Mesendoderm (in vitro differentiated cells): ENCODE measurements around the gene GPR61.

Experiments used
- DNase-seq: peaks from one replicate; pipeline ENCODE4 v3.0.0; 2013
- H2AK5ac ChIP-seq: 2 replicates; pipeline ENCODE4 v1.6.1; 2013; ENCODE audit warnings: low read length, inconsistent platforms
- H2BK120ac ChIP-seq: 2 replicates; pipeline ENCODE4 v1.6.1; 2013; ENCODE audit warnings: low read depth, mild to moderate bottlenecking, low read length, moderate library complexity, mixed read lengths
- H2BK15ac ChIP-seq: replicated peaks from 2 replicates; pipeline ENCODE4 v1.6.1; 2013; ENCODE audit warnings: low read depth, mild to moderate bottlenecking, moderate library complexity
- H2BK5ac ChIP-seq: 2 replicates; pipeline ENCODE4 v1.6.1; 2013; ENCODE audit warnings: low read length, inconsistent platforms
- H3K18ac ChIP-seq: 2 replicates; pipeline ENCODE4 v1.6.1; 2013; ENCODE audit warnings: mild to moderate bottlenecking, low read length, mixed read lengths
- H3K23ac ChIP-seq: one replicate; pipeline ENCODE4 v1.6.1; 2013; ENCODE audit warnings: low read length
- H3K27ac ChIP-seq: 2 replicates; pipeline ENCODE4 v1.5.1; 2013; ENCODE audit warnings: low read depth, mild to moderate bottlenecking, inconsistent platforms, low read length, moderate library complexity
- H3K27me3 ChIP-seq: 2 replicates; pipeline ENCODE4 v1.6.1; 2013; ENCODE audit warnings: low read length, control low read depth, mild to moderate bottlenecking, inconsistent platforms; ENCODE audit not compliant: insufficient read depth, poor library complexity
- H3K36me3 ChIP-seq: 2 replicates; pipeline ENCODE4 v1.6.1; 2013; ENCODE audit warnings: low read length, inconsistent platforms; ENCODE audit not compliant: control insufficient read depth, insufficient read depth
- H3K4ac ChIP-seq: one replicate; pipeline ENCODE4 v1.6.1; 2013; ENCODE audit warnings: low read depth, mild to moderate bottlenecking, low read length, moderate library complexity
- H3K4me1 ChIP-seq: 2 replicates; pipeline ENCODE4 v1.6.1; 2013; ENCODE audit warnings: low read depth, low read length, inconsistent platforms; ENCODE audit not compliant: control insufficient read depth
- H3K4me2 ChIP-seq: 2 replicates; pipeline ENCODE4 v1.6.1; 2013; ENCODE audit warnings: low read length
- H3K4me3 ChIP-seq: 2 replicates; pipeline ENCODE4 v1.5.1; 2013; ENCODE audit warnings: mild to moderate bottlenecking, low read length
- H3K56ac ChIP-seq: one replicate; pipeline ENCODE4 v1.6.1; 2013; ENCODE audit warnings: low read length
- H3K79me1 ChIP-seq: 2 replicates; pipeline ENCODE4 v1.6.1; 2013; ENCODE audit warnings: low read length, inconsistent platforms
- H3K79me2 ChIP-seq: 2 replicates; pipeline ENCODE4 v1.6.1; 2013; ENCODE audit warnings: mild to moderate bottlenecking, low read length; ENCODE audit not compliant: control insufficient read depth, insufficient read depth
- H3K9ac ChIP-seq: 2 replicates; pipeline ENCODE4 v1.6.1; 2013; ENCODE audit warnings: low read length, inconsistent platforms
- H4K5ac ChIP-seq: one replicate; pipeline ENCODE4 v1.6.1; 2013; ENCODE audit warnings: low read length
- H4K8ac ChIP-seq: one replicate; pipeline ENCODE4 v1.6.1; 2013; ENCODE audit warnings: low read depth, mild to moderate bottlenecking, control low read depth, low read length, moderate library complexity
- WGBS: extraction: QIAGEN DNeasy Blood & Tissue Kit; methylation state at CpG from one replicate; pipeline ENCODE4 v1.1.7; 2013; ENCODE audit warnings: low lambda C conversion rate, missing lambda C conversion rate; ENCODE audit not compliant: insufficient coverage; ENCODE audit errors: extremely low coverage; 5-methylcytosine and 5-hydroxymethylcytosine counted together

The GPR61 gene

DNA sequence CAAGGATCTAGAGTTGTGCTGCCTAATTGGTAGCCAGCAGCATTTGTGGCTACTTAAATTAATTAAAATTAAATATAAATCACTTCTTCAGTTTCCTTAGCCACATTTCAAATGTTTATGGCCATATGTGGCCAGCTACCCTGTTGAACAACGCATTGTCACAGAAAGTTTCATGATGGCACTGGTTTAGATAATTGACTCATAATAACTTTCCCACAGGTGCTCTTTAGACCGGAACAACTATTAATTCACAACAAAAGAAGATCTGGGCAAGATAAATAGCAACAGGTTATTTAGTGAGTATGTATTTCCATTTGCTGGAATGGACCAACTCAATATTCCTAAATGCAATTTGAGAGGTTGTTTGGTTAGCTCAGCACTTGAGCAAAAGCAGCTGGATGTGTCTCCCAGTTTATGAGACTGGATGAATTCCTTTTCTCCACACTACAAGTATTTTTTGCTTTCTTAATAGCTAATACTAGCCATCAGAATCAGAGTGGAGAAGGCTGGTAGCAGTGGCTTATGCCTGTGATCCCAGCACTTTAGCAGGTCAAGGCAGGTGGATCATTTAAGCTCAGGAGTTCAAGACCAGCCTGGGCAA lies 26.5 kb upstream of the GPR61 start:
- Histone ChIP-seq H3K36me3 (no peaks in the 10 kb centered on the region), H2BK120ac (no peak overlapping the region)
- WGBS: no CpG with 5 or more reads among the region's 2 CpGs

GRCh38 chr1:109514846-109515245 lies 24.8 kb upstream of the GPR61 start:
- H3K56ac ChIP-seq: no peak overlapping the region
- H3K4me3 ChIP-seq: no peak overlapping the region
- H4K8ac ChIP-seq: no peak overlapping the region
- no peaks in the 10 kb centered on the region for H3K36me3 ChIP-seq
- H2BK5ac ChIP-seq: no peak overlapping the region
- no peak overlapping the region for H3K9ac ChIP-seq
- H3K18ac ChIP-seq: no peak overlapping the region
- no peak for DNase-seq
- H2BK15ac ChIP-seq: no peak overlapping the region
- no peak overlapping the region for H3K27ac ChIP-seq
- H3K79me2 ChIP-seq: no peaks in the 10 kb centered on the region
- H3K27me3 ChIP-seq: no peaks in the 10 kb centered on the region
- no CpG with 5 or more reads among the region's 3 CpGs for WGBS
- no peak overlapping the region for H3K4ac ChIP-seq
- H2BK120ac ChIP-seq: no peak overlapping the region
- H4K5ac ChIP-seq: no peak overlapping the region
- no peak overlapping the region for H3K23ac ChIP-seq
- no peak overlapping the region for H3K4me2 ChIP-seq
- no peaks in the 10 kb centered on the region for H3K79me1 ChIP-seq
- H3K4me1 ChIP-seq: no peaks in the 10 kb centered on the region
- H2AK5ac ChIP-seq: no peak overlapping the region

More for the DNA sequence above, 26.5 kb upstream of the GPR61 start:
- Histone ChIP-seq H3K4me2 (no peak overlapping the region), H4K8ac (no peak overlapping the region), H3K4me1 (no peaks in the 10 kb centered on the region), H2BK5ac (no peak overlapping the region), H3K4ac (no peak overlapping the region), H3K79me1 (no peaks in the 10 kb centered on the region), H2BK15ac (no peak overlapping the region), H3K56ac (no peak overlapping the region), H3K23ac (no peak overlapping the region), H3K18ac (no peak overlapping the region), H3K27me3 (peaks cover 2% of the 10 kb centered on the region), H3K79me2 (no peaks in the 10 kb centered on the region), H3K9ac (no peak overlapping the region), H4K5ac (no peak overlapping the region), H3K4me3 (no peak overlapping the region), H2AK5ac (no peak overlapping the region), H3K27ac (no peak overlapping the region)
- no peak for DNase-seq

DNA sequence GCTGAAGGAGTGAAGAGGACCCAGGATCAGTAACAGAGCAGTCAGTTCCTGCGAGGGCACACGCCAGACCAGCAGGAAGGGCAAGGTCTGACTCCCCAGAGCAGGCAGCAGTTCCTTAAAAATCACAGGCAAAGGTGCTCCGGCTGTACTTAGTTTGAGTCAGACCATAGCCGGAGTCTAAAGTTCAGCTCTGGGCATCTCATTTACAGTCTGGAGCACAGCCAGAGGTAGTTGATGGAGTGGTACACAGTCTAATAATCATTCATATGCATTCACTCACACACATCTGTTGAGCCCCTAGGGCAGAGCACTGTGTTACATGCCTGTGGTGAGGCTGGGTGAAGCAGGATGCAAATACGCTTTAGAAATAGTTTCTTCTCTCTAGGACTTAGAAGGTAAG lies 22.8 kb upstream of the GPR61 start:
- Histone ChIP-seq H2AK5ac (no peak overlapping the region), H3K56ac (no peak overlapping the region), H3K23ac (no peak overlapping the region), H3K79me2 (no peaks in the 10 kb centered on the region), H3K9ac (no peak overlapping the region), H4K8ac (no peak overlapping the region), H3K27me3 (no peaks in the 10 kb centered on the region), H3K4me1 (no peaks in the 10 kb centered on the region), H3K4me2 (no peak overlapping the region), H3K79me1 (no peaks in the 10 kb centered on the region), H3K4ac (no peak overlapping the region), H3K27ac (no peak overlapping the region), H2BK5ac (no peak overlapping the region), H3K36me3 (no peaks in the 10 kb centered on the region), H4K5ac (no peak overlapping the region), H2BK15ac (no peak overlapping the region), H3K4me3 (no peak overlapping the region), H2BK120ac (no peak overlapping the region), H3K18ac (no peak overlapping the region)
- no CpG with 5 or more reads among the region's 5 CpGs for WGBS
- no peak for DNase-seq

- no peak for DNase-seq
- no peaks in the 10 kb centered on the region for H3K36me3 ChIP-seq
- H4K8ac ChIP-seq: no peak overlapping the region
- no peak overlapping the region for H2BK15ac ChIP-seq
- no peak overlapping the region for H3K4me3 ChIP-seq
- H3K27me3 ChIP-seq: no peaks in the 10 kb centered on the region
- no peak overlapping the region for H2AK5ac ChIP-seq
- H3K4ac ChIP-seq: no peak overlapping the region
- no peak overlapping the region for H3K9ac ChIP-seq
- H3K18ac ChIP-seq: no peak overlapping the region
- no peaks in the 10 kb centered on the region for H3K79me1 ChIP-seq
- no peak overlapping the region for H3K23ac ChIP-seq
- H3K4me1 ChIP-seq: no peaks in the 10 kb centered on the region
- H2BK120ac ChIP-seq: no peak overlapping the region
- H3K4me2 ChIP-seq: no peak overlapping the region
- WGBS: no CpG with 5 or more reads among the region's 5 CpGs
- no peaks in the 10 kb centered on the region for H3K79me2 ChIP-seq
- H3K27ac ChIP-seq: no peak overlapping the region
- no peak overlapping the region for H2BK5ac ChIP-seq
- H3K56ac ChIP-seq: no peak overlapping the region
- H4K5ac ChIP-seq: no peak overlapping the region
Observed at GRCh38 chr1:109517337-109517736, 22.3 kb upstream of the GPR61 start.

DNA sequence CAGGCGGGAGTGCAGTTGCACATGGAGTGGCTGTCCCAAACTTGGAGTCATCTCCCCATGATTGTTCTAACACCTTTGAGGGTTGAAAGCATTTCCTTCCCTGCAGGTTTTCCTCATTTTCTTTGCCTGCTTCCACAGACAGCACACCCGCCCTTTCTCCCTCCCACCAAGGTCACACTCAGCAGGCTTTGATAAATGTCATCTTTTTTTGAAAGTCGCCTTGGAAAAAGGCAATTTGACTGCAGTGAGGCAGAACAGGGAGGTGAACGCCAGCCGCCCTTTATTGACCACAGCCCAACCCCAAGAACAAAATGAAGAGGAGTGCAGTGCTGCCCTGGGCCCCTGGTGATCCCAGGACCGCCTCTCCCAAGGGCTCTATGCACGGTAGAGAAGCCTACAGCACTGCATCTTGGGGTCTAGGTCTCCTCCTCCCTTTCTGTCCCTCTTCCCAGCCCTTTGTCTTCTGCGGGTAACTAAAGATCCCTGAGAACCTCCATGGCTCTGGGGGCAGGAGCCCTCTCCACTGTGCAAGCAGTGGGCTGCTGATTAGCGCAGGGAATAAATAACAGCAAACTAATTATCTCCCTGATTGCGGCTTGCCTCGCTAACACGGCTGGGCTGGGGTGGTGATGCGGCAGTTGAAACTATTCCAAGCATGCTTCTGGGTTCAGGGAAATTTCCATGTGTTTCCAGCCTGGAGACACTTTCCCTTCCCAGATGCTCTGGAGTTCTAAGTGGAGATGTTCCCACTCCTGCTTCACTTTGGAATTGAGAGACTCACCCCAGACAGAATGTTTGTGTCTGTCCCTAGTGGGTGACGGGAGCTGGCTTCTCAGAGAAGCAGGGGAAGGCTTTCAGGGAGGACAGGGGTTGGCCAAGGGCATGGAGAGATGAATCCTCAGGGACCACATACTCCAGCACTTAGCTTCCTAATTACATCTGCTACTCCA lies 18.4 kb upstream of the GPR61 start:
- no peak overlapping the region for H2BK5ac ChIP-seq
- no CpG with 5 or more reads among the region's 14 CpGs for WGBS
- no peak overlapping the region for H3K9ac ChIP-seq
- no peak overlapping the region for H3K23ac ChIP-seq
- H3K79me1 ChIP-seq: no peaks in the 10 kb centered on the region
- H2BK15ac ChIP-seq: no peak overlapping the region
- H3K56ac ChIP-seq: no peak overlapping the region
- no peaks in the 10 kb centered on the region for H3K79me2 ChIP-seq
- no peak overlapping the region for H3K27ac ChIP-seq
- no peaks in the 10 kb centered on the region for H3K36me3 ChIP-seq
- H3K4ac ChIP-seq: no peak overlapping the region
- H4K5ac ChIP-seq: no peak overlapping the region
- no peak overlapping the region for H2AK5ac ChIP-seq
- no peak overlapping the region for H4K8ac ChIP-seq
- DNase-seq: peak; percentile 48
- H2BK120ac ChIP-seq: no peak overlapping the region
- no peaks in the 10 kb centered on the region for H3K4me1 ChIP-seq
- no peaks in the 10 kb centered on the region for H3K27me3 ChIP-seq
- no peak overlapping the region for H3K4me2 ChIP-seq
- H3K18ac ChIP-seq: no peak overlapping the region
- no peak overlapping the region for H3K4me3 ChIP-seq
